ENCODE data around the gene ALK. TPM values are rescaled to one million over a fixed set of nuclear protein-coding genes. Genes with fewer than 3 reads are reported as not detected.

ALK gene
- total RNA-seq, 1 donor from 2014 or later = 1.1 TPM

- Histone ChIP-seq H3K4me3 (no peak overlapping the region), H3K27ac (no peak overlapping the region), H3K27me3 (ENCODE audit: low read depth) (no peaks in the 10 kb centered on the region), H3K4me1 (no peaks in the 10 kb centered on the region), H3K36me3 (no peaks in the 10 kb centered on the region), H3K9me3 (no peaks in the 10 kb centered on the region)
- DNase-seq (no peak), ATAC-seq (no peak)
- TF ChIP-seq, protein P1, sequence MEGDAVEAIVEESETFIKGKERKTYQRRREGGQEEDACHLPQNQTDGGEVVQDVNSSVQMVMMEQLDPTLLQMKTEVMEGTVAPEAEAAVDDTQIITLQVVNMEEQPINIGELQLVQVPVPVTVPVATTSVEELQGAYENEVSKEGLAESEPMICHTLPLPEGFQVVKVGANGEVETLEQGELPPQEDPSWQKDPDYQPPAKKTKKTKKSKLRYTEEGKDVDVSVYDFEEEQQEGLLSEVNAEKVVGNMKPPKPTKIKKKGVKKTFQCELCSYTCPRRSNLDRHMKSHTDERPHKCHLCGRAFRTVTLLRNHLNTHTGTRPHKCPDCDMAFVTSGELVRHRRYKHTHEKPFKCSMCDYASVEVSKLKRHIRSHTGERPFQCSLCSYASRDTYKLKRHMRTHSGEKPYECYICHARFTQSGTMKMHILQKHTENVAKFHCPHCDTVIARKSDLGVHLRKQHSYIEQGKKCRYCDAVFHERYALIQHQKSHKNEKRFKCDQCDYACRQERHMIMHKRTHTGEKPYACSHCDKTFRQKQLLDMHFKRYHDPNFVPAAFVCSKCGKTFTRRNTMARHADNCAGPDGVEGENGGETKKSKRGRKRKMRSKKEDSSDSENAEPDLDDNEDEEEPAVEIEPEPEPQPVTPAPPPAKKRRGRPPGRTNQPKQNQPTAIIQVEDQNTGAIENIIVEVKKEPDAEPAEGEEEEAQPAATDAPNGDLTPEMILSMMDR (IDR thresholded peaks at IDR 0.05) = no peak
- intact Hi-C loops (cut with DNase I) = no loop called here
Observed at GRCh38 chr2:29335396-29335795, 586.0 kb downstream of the ALK start.

DNA sequence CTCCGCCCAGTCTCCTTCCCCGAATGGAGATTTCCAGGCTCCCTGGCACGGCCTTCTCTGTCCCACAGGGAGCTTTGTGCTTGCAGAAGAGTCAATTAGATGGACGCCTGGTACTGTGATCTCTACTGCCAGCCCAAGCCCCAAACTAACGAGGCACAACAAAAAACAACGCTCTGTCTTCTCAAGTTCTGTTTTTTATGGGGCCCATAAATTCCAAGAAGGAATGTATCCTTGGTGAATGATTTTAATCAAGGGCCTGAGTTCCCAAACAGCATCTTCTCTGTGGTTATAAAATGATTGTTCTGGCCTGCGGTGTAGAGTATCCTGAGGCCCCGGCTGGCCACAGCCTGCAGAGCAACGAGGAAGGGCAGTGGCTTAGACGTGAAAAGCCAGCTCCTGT lies 586.7 kb downstream of the ALK start:
- DNase-seq (no peak), ATAC-seq (no peak)
- no peaks in the 10 kb centered on the region for H3K9me3 ChIP-seq
- H3K27me3 ChIP-seq (ENCODE audit: low read depth) = no peaks in the 10 kb centered on the region
- no peak overlapping the region for H3K27ac ChIP-seq
- no peaks in the 10 kb centered on the region for H3K4me1 ChIP-seq
- H3K4me3 ChIP-seq = no peak overlapping the region
- no peaks in the 10 kb centered on the region for H3K36me3 ChIP-seq
- TF ChIP-seq, protein P1 (IDR thresholded peaks at IDR 0.05) = no peak
- intact Hi-C loops (cut with DNase I) = no loop called here

- TF ChIP-seq, protein P1 (IDR thresholded peaks at IDR 0.05) = no peak
- intact Hi-C loops (cut with DNase I) = no loop called here
- no peak for ATAC-seq
Observed at GRCh38 chr2:29332540-29332939, 588.8 kb downstream of the ALK start.

GRCh38 chr2:29329899-29330298 lies 591.5 kb downstream of the ALK start:
- TF ChIP-seq, protein P1 (IDR thresholded peaks at IDR 0.05) = peak; percentile 22
- H3K27me3 ChIP-seq (ENCODE audit: low read depth) = peaks cover 7% of the 10 kb centered on the region
- intact Hi-C loops (cut with DNase I) = no loop called here
- no peak overlapping the region for H3K4me3 ChIP-seq
- DNase-seq = no peak
- H3K36me3 ChIP-seq = no peaks in the 10 kb centered on the region
- H3K27ac ChIP-seq = no peak overlapping the region
- peak in 1 of 2 donors; percentile 19 for ATAC-seq
- H3K4me1 ChIP-seq = no peaks in the 10 kb centered on the region
- no peaks in the 10 kb centered on the region for H3K9me3 ChIP-seq

More at GRCh38 chr2:29332540-29332939, 588.8 kb downstream of the ALK start:
- H3K4me1 ChIP-seq = no peaks in the 10 kb centered on the region
- no peaks in the 10 kb centered on the region for H3K36me3 ChIP-seq
- H3K9me3 ChIP-seq = no peaks in the 10 kb centered on the region
- no peak for DNase-seq
- no peak overlapping the region for H3K27ac ChIP-seq
- H3K27me3 ChIP-seq (ENCODE audit: low read depth) = no peaks in the 10 kb centered on the region
- no peak overlapping the region for H3K4me3 ChIP-seq

DNA sequence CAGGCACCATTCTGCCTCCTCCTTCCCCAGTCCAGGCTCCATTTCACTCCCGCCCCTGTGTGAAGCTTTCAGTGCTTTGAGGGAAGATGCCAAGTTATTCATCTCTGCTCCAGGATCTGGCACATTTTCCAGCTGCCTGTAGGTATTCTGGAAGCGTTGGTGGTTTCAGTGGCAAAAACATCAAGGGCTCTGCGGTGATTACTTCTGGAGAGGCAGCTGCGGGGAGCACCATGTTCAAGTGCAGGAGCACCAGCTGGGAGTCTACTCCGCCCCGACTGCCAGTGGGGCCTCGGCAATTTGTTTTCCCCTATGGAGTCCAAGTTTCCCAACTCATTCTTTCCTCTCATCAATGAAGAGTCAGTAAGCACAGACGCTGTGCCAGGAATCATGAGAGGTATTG lies 594.5 kb downstream of the ALK start:
- Histone ChIP-seq H3K4me3 (no peak overlapping the region), H3K9me3 (no peaks in the 10 kb centered on the region), H3K36me3 (no peaks in the 10 kb centered on the region), H3K27me3 (ENCODE audit: low read depth) (peaks cover 10% of the 10 kb centered on the region), H3K4me1 (no peaks in the 10 kb centered on the region), H3K27ac (no peak overlapping the region)
- ATAC-seq (no peak), DNase-seq (no peak)
- intact Hi-C loops (cut with DNase I) = no loop called here
- TF ChIP-seq, protein P1 (IDR thresholded peaks at IDR 0.05) = no peak

DNA sequence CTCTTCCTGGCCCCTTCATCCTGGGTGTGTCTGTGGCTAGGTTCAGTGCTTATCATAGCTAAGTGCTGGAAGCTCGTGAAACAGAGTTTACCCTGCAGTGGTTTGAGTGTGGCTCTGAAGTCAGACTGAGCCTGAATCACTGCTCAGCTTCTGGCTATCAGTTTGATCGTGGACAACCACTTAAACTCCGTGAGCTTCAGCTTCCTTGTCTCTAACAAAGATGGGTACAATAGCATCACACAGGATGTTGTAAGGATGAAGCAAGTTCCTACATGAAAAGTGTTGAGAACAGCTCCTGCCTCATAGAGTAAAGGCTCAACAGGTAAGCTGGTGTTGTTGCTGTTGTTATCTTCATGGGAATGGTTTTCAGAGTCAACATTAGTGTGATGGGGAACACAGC lies 595.8 kb downstream of the ALK start:
- Histone ChIP-seq H3K27me3 (ENCODE audit: low read depth) (peaks cover 10% of the 10 kb centered on the region), H3K4me3 (no peak overlapping the region), H3K9me3 (no peaks in the 10 kb centered on the region), H3K27ac (no peak overlapping the region), H3K4me1 (no peaks in the 10 kb centered on the region), H3K36me3 (no peaks in the 10 kb centered on the region)
- intact Hi-C loops (cut with DNase I) = no loop called here
- TF ChIP-seq, protein P1 (IDR thresholded peaks at IDR 0.05) = no peak
- no peak for DNase-seq
- no peak for ATAC-seq
